CD4-positive, alpha-beta T cell (primary cell): ENCODE results near the gene CFAP53. TPM values are rescaled to one million over a fixed set of nuclear protein-coding genes. Genes with fewer than 3 reads are reported as not detected.

Experiments used
- ATAC-seq: fragments of 200-7000 bp; cut with Tn5 transposase; one replicate; pipeline ENCODE4 v1.10.0; 2022; ENCODE audit warnings: mild to moderate bottlenecking; ENCODE audit not compliant: poor library complexity
- CTCF ChIA-PET: fragments of 350-600 bp; sonication (Branson Sonifier 250); formaldehyde crosslinking; loops from one replicate; lab custom pipeline; 2021; ENCODE audit warnings: antibody characterized with exemption, inconsistent platforms; lab: Charles Lee
- POLR2A ChIA-PET: fragments of 350-600 bp; sonication (Branson Sonifier 250); formaldehyde crosslinking; loops from one replicate; lab custom pipeline; 2021; ENCODE audit warnings: antibody characterized with exemption, inconsistent platforms; lab: Charles Lee
- DNase-seq, 14 experiments: peaks; one replicate each; pipeline ENCODE4 v3.0.0-alpha.2; 2013 to 2020; ENCODE audit warnings: mixed read lengths in 2 of 14
- H3K27ac ChIP-seq, 2 donors: one replicate each; pipeline versions ENCODE4 v1.5.1 to v1.7.0; 2013; ENCODE audit warnings: low read length in 2 of 2, low read depth in 1 of 2, mild to moderate bottlenecking in 1 of 2
- H3K27me3 ChIP-seq, 2 experiments: 1 replicate in 1 of 2; 2 replicates in 1 of 2; pipeline versions ENCODE4 v1.6.1 to v1.7.0; 2013; ENCODE audit warnings: low read length in 2 of 2, control low read depth in 1 of 2, mild to moderate bottlenecking in 1 of 2, moderate library complexity in 1 of 2; ENCODE audit not compliant: insufficient read depth in 2 of 2, control insufficient read depth in 1 of 2
- H3K36me3 ChIP-seq: one replicate; pipeline ENCODE4 v1.6.1; 2013; ENCODE audit warnings: low read length, control low read depth; ENCODE audit not compliant: insufficient read depth
- H3K4me1 ChIP-seq: one replicate; pipeline ENCODE4 v1.6.1; 2013; ENCODE audit warnings: low read length, control low read depth; ENCODE audit not compliant: insufficient read depth
- H3K4me3 ChIP-seq: one replicate; pipeline ENCODE4 v1.5.1; 2013; ENCODE audit warnings: mild to moderate bottlenecking, low read length, moderate library complexity
- H3K9me3 ChIP-seq, 2 experiments: 1 replicate in 1 of 2; 2 replicates in 1 of 2; pipeline versions ENCODE4 v1.6.1 to v1.7.0; 2013; ENCODE audit warnings: low read length in 2 of 2, mild to moderate bottlenecking in 2 of 2, control low read depth in 1 of 2, moderate library complexity in 1 of 2; ENCODE audit not compliant: control insufficient read depth in 1 of 2, insufficient read depth in 1 of 2
- H3K27ac Mint-ChIP-seq: one replicate; pipeline ENCODE4 v1.8.0; 2020; ENCODE audit warnings: mixed read lengths
- H3K27me3 Mint-ChIP-seq: one replicate; pipeline ENCODE4 v1.8.0; 2021; ENCODE audit warnings: mixed read lengths
- H3K36me3 Mint-ChIP-seq: one replicate; pipeline ENCODE4 v1.8.0; 2021; ENCODE audit warnings: low read depth, mixed read lengths
- H3K4me1 Mint-ChIP-seq: one replicate; pipeline ENCODE4 v1.8.0; 2021; ENCODE audit warnings: low read depth, mixed read lengths
- H3K4me3 Mint-ChIP-seq: one replicate; pipeline ENCODE4 v1.8.0; 2020; ENCODE audit warnings: mild to moderate bottlenecking, mixed read lengths
- H3K9me3 Mint-ChIP-seq: one replicate; pipeline ENCODE4 v1.8.0; 2020; ENCODE audit warnings: mixed read lengths
- intact Hi-C, 2 experiments: fragments of 100-400 bp; cut with DNase I in 1 of 2; cut with micrococcal nuclease in 1 of 2; formaldehyde crosslinking; loops; one replicate each; pipeline versions ENCODE4 v1.15.1 to v1.9.0; 2023 to 2025; cut with DNase I, micrococcal nuclease
- total RNA-seq, 174 experiments: library from RNA in 2 of 174; stranded (reverse) in 2 of 174; gene quantifications; one replicate each; pipeline ENCODE4 v1.2.3 and lab custom pipeline; 2021 to 2026
- TF ChIP-seq, protein P1 (sequence below): fragments of 200-600 bp; IDR thresholded peaks from one replicate; pipeline ENCODE4 v1.8.0; 2022; ENCODE audit warnings: antibody characterized with exemption, mild to moderate bottlenecking

Gene CFAP53
- total RNA-seq, 2 experiments from 2014 or later, result 0.33 to 0.47 TPM

DNA sequence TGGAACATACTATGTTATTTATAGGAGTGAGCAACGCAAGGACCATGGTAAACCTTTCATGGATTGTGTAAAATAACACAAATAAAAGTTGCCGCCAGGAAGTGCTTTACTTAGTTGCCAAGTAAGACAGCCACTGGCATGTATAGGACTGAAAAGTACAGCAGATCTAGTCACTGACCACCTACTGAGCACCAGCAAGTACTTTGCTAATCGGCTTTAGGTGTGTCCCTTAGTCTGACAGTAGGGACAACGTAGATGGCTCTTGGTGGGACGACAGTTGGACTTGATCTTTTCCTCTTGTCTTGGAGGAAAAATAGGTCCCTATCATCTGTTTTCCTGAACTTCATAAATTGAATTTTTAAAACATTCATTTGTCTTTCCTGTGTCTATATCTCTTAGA is 34.8 kb upstream of the CFAP53 start:
- ATAC-seq, result no peak
- Mint-ChIP-seq H3K27ac (no peak overlapping the region), H3K27me3 (peaks cover 59% of the 10 kb centered on the region), H3K9me3 (peaks cover 3% of the 10 kb centered on the region), H3K4me3 (no peak overlapping the region), H3K36me3 (no peaks in the 10 kb centered on the region), H3K4me1 (peaks cover 11% of the 10 kb centered on the region)
- Histone ChIP-seq H3K4me1 (peaks cover 13% of the 10 kb centered on the region), H3K9me3 (peaks cover 4 to 9% of the 10 kb centered on the region in 2 experiments), H3K4me3 (no peak overlapping the region), H3K27me3 (peaks cover 21% of the 10 kb centered on the region in 2 experiments), H3K36me3 (no peaks in the 10 kb centered on the region), H3K27ac (no peak overlapping the region)
- TF ChIP-seq, protein P1, sequence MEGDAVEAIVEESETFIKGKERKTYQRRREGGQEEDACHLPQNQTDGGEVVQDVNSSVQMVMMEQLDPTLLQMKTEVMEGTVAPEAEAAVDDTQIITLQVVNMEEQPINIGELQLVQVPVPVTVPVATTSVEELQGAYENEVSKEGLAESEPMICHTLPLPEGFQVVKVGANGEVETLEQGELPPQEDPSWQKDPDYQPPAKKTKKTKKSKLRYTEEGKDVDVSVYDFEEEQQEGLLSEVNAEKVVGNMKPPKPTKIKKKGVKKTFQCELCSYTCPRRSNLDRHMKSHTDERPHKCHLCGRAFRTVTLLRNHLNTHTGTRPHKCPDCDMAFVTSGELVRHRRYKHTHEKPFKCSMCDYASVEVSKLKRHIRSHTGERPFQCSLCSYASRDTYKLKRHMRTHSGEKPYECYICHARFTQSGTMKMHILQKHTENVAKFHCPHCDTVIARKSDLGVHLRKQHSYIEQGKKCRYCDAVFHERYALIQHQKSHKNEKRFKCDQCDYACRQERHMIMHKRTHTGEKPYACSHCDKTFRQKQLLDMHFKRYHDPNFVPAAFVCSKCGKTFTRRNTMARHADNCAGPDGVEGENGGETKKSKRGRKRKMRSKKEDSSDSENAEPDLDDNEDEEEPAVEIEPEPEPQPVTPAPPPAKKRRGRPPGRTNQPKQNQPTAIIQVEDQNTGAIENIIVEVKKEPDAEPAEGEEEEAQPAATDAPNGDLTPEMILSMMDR, result no peak
- ChIA-PET POLR2A (no interaction called here), CTCF (no interaction called here)
- no peak for DNase-seq
- intact Hi-C loops, result loop anchor here in 1 of 2 experiments (10.0 kb wide), 1 partner anchor 574 kb away; the partner anchor contains the start of gene ME2

DNA sequence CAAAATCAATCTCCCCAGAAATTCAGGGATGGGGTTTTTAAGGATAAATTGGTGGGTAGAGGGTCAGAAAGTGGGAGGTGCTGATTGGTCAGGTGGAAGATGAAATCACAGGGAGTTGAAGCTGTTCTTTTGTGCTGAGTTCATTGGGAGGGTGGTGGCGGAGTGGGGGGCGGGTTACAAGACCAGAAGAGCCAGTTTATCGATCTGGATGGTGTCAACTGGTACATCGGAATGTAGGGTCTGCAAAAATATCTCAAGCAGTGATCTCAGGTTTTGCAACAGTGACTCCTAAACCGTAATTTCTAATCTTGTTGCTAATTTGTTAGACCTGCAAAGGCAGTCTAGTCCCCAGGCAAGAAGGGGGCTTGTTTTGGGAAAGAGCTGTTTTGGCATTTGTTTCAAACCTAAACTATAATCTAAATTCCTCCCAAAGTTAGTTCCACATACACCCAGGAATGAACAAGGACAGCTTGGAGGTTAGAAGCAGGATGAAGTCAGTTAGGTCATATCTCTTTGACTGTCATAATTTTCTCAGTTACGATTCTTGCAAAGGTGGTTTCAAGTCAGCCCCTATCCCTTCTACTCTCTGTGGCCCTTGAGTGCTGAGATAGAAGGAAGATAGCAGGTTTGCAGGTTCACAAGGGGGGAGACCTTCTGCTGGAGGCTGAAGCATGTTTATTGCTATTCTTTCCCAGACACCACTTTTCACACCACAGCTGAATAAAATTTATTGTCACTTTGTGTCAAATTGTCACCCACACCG is 33.5 kb upstream of the CFAP53 start:
- Histone ChIP-seq H3K9me3 (peaks cover 0 to 9% of the 10 kb centered on the region in 2 experiments), H3K36me3 (no peaks in the 10 kb centered on the region), H3K27me3 (peaks cover 21% of the 10 kb centered on the region in 2 experiments), H3K4me1 (peaks cover 13% of the 10 kb centered on the region), H3K4me3 (no peak overlapping the region), H3K27ac (no peak overlapping the region)
- H3K36me3 Mint-ChIP-seq, result no peaks in the 10 kb centered on the region
- H3K27ac Mint-ChIP-seq, result no peak overlapping the region
- peaks cover 54% of the 10 kb centered on the region for H3K27me3 Mint-ChIP-seq
- H3K4me3 Mint-ChIP-seq, result peak overlapping the region; percentile 55
- peaks cover 11% of the 10 kb centered on the region for H3K4me1 Mint-ChIP-seq
- intact Hi-C loops, result loop anchor here in 1 of 2 experiments (10.0 kb wide), 1 partner anchor 575 kb away; the partner anchor contains the start of gene ME2
- ChIA-PET POLR2A (interaction anchor here (1.2 kb wide), 1 partner anchor 18 kb away, joined by 4 read pairs; the partner anchor contains the start of gene MBD1), CTCF (no interaction called here)
- no peak for DNase-seq
- TF ChIP-seq, protein P1, result no peak
- no peak for ATAC-seq
- H3K9me3 Mint-ChIP-seq, result no peaks in the 10 kb centered on the region

DNA sequence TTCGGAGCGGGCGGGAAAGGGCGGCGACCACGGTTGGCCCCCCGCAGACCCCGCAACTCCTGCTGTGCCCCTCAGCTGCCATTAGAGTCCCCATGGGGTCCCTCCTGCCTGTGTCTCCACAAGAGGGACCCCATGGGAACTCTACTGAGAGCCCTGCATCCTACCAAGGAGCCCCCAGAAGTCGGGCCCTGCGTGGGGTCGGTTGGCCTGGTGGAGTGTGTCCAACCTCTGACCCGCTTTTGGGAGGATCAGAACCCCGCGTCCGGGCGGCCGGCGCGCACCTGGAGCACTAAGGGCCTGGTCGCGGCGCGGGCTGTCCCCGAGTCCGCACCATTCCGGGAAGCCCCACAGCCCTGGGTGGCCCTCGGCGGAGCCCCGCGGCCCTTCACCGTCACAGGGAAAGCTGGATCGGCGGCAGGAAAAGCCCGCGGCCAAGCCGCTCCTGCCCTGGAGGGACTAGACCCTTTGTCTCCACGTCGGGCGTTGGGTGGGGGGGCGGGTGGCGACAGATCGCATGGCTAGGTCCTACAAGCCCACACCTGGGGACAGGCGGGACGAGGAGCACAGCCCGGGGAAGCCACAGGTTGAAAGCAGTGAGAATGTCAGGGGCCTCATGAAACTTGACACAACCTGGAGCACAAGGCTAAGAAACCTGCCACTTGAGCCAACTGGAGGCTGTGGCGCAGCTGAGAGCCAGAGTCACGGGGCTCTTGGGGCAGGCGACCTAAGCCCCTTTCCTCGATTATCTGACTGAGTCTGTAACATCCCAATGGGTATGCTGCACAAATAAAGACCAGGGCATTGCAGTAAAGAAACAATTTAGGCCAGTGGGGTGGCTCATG is 32.4 kb upstream of the CFAP53 start:
- peaks cover 19 to 21% of the 10 kb centered on the region in 2 experiments for H3K27me3 ChIP-seq
- H3K27ac ChIP-seq, result no peak overlapping the region
- peaks cover 13% of the 10 kb centered on the region for H3K4me1 ChIP-seq
- H3K9me3 ChIP-seq, result peaks cover 0 to 9% of the 10 kb centered on the region in 2 experiments
- peak overlapping the region; percentile 83 for H3K4me3 Mint-ChIP-seq
- H3K4me1 Mint-ChIP-seq, result peaks cover 11% of the 10 kb centered on the region
- intact Hi-C loops, result no loop called here
- no peak overlapping the region for H3K27ac Mint-ChIP-seq
- POLR2A ChIA-PET, result interaction anchor here (0.8 to 1.1 kb wide), 3 partner anchors 9 to 17 kb away, joined by 3 to 6 read pairs (median 5); partner anchors contain the start of gene MBD1
- H3K36me3 ChIP-seq, result no peaks in the 10 kb centered on the region
- H3K27me3 Mint-ChIP-seq, result peaks cover 48% of the 10 kb centered on the region
- CTCF ChIA-PET, result no interaction called here
- no peaks in the 10 kb centered on the region for H3K9me3 Mint-ChIP-seq
- H3K4me3 ChIP-seq, result peak overlapping the region; percentile 51
- no peaks in the 10 kb centered on the region for H3K36me3 Mint-ChIP-seq
- TF ChIP-seq, protein P1, result no peak
- ATAC-seq (no peak), DNase-seq (no peak)
